Panc1 (cell line): ENCODE data around the gene GNAI3. TPM values are rescaled to one million over a fixed set of nuclear protein-coding genes. Genes with fewer than 3 reads are reported as not detected.

Experiments
- ATAC-seq: fragments of 200-7000 bp; cut with Tn5 transposase; 2 replicates; pipeline ENCODE4 v1.9.1; 2020; ENCODE audit warnings: mild to moderate bottlenecking, moderate library complexity
- BruUV-seq: library from RNA; stranded (reverse); fragments of 400-500 nt; replicated peaks from 2 replicates; lab custom pipeline; 2021; lab: Mats Ljungman, UMichigan
- CTCF ChIA-PET: fragments of 300-600 bp; sonication (Branson Sonifier 250); formaldehyde crosslinking; loops from one replicate; lab custom pipeline; 2022; ENCODE audit warnings: antibody characterized with exemption; lab: Charles Lee
- POLR2A ChIA-PET: fragments of 300-600 bp; sonication (Branson Sonifier 250); formaldehyde crosslinking; loops from one replicate; lab custom pipeline; 2022; ENCODE audit warnings: antibody characterized with exemption; lab: Charles Lee
- DNase-seq: peaks from one replicate; pipeline ENCODE4 v3.0.0-alpha.2; 2010; ENCODE audit warnings: low read depth, low spot score
- H3K27ac ChIP-seq: 2 replicates; pipeline ENCODE4 v1.5.1; 2011; ENCODE audit warnings: mild to moderate bottlenecking, low read length, inconsistent platforms
- H3K27me3 ChIP-seq: fragments of 200-500 bp; sonication (Bioruptor generic); 2 replicates; pipeline ENCODE4 v1.6.0; 2014; ENCODE audit warnings: low read length, inconsistent platforms; ENCODE audit not compliant: control insufficient read depth, insufficient read depth
- H3K36me3 ChIP-seq: fragments of 200-500 bp; sonication (Bioruptor generic); 2 replicates; pipeline ENCODE4 v1.5.1; 2014; ENCODE audit warnings: inconsistent platforms, mild to moderate bottlenecking, low read length, moderate library complexity; ENCODE audit not compliant: control insufficient read depth, insufficient read depth
- H3K4me1 ChIP-seq: 2 replicates; pipeline ENCODE4 v1.5.1; 2011; ENCODE audit warnings: inconsistent platforms, mild to moderate bottlenecking, low read length, moderate library complexity; ENCODE audit not compliant: control insufficient read depth, insufficient read depth
- H3K4me3 ChIP-seq, 2 experiments: 2 replicates each; pipeline ENCODE4 v1.5.1; 2011 to 2012; ENCODE audit warnings: low read depth in 2 of 2, low read length in 2 of 2, mild to moderate bottlenecking in 2 of 2, inconsistent platforms in 1 of 2, moderate library complexity in 1 of 2
- H3K9me3 ChIP-seq: fragments of 200-500 bp; sonication (Bioruptor generic); 2 replicates; pipeline ENCODE4 v1.5.1; 2014; ENCODE audit warnings: low read depth, mild to moderate bottlenecking, inconsistent platforms, low read length, moderate library complexity; ENCODE audit not compliant: control insufficient read depth, insufficient read depth
- CTCF ChIP-seq: fragments of 450-650 bp; IDR thresholded peaks from 2 replicates; pipeline ENCODE4 v1.5.1; 2017; ENCODE audit warnings: mild to moderate bottlenecking
- POLR2AphosphoS5 ChIP-seq: IDR thresholded peaks from 2 replicates; pipeline ENCODE4 v1.6.1; 2012; ENCODE audit warnings: mild to moderate bottlenecking, low read depth, low read length, moderate library complexity
- REST ChIP-seq, 2 experiments: IDR thresholded peaks; 2 replicates each; pipeline ENCODE4 v1.6.1; 2011 to 2012; ENCODE audit warnings: low read depth in 2 of 2, control low read depth in 1 of 2, low read length in 1 of 2, mild to moderate bottlenecking in 1 of 2, moderate library complexity in 1 of 2; ENCODE audit not compliant: insufficient read depth in 1 of 2
- SIN3A ChIP-seq: IDR thresholded peaks from 2 replicates; pipeline ENCODE4 v1.6.1; 2012; ENCODE audit warnings: low read depth, mild to moderate bottlenecking, low read length, moderate library complexity, borderline replicate concordance; ENCODE audit not compliant: insufficient read depth
- TCF7L2 ChIP-seq: IDR thresholded peaks from 2 replicates; pipeline ENCODE4 v1.6.1; 2011; ENCODE audit warnings: mild to moderate bottlenecking, low read depth, low read length, inconsistent platforms
- in situ Hi-C: cut with HindIII; loops from 2 replicates; pipeline ENCODE4 v1.10.0; 2016; ENCODE audit warnings: low sequenced_read_pairs, low pct_unique_long_range_greater_than_20kb
- intact Hi-C: fragments of 100-400 bp; cut with micrococcal nuclease; formaldehyde crosslinking; loops from one replicate; pipeline ENCODE4 v1.10.0; 2022; ENCODE audit not compliant: unreplicated experiment
- total RNA-seq: library from RNA; stranded (reverse); gene quantifications from one replicate; pipeline ENCODE4 v1.2.1, GENCODE V29; 2021; ENCODE audit not compliant: unreplicated experiment

GNAI3 gene
- total RNA-seq, 1 experiment from 2014 or later: 6.4 TPM

GRCh38 chr1:109628540-109629321 lies 80.3 kb downstream of the GNAI3 start:
- Histone ChIP-seq H3K36me3 (no peaks in the 10 kb centered on the region), H3K4me1 (no peaks in the 10 kb centered on the region), H3K9me3 (no peaks in the 10 kb centered on the region), H3K27ac (no peak overlapping the region), H3K27me3 (no peaks in the 10 kb centered on the region), H3K4me3 (no peak overlapping the region)
- ATAC-seq (no peak), DNase-seq (no peak)
- in situ Hi-C loops (no loop called here), intact Hi-C loops (no loop called here)
- TF ChIP-seq SIN3A (no peak), POLR2AphosphoS5 (no peak), CTCF (no peak), TCF7L2 (no peak), REST (IDR thresholded peaks at IDR 0.05; ENCODE audit: insufficient read depth in 1 of 2, low read depth in 2 of 2, low read length in 1 of 2) (no peak)
- no TSS peak for BruUV-seq
- CTCF ChIA-PET: no interaction called here
- POLR2A ChIA-PET: no interaction called here

GRCh38 chr1:109629372-109630030 lies 81.1 kb downstream of the GNAI3 start:
- CTCF ChIA-PET: interaction anchor here (0.7 to 1.4 kb wide), 5 partner anchors 11 to 83 kb away, joined by 3 to 6 read pairs (median 4); no protein-coding TSS in a partner anchor
- POLR2A ChIA-PET: no interaction called here
- no peak for ATAC-seq
- intact Hi-C loops (no loop called here), in situ Hi-C loops (no loop called here)
- BruUV-seq: no TSS peak
- no peaks in the 10 kb centered on the region for H3K36me3 ChIP-seq
- no peaks in the 10 kb centered on the region for H3K9me3 ChIP-seq
- H3K27ac ChIP-seq: no peak overlapping the region
- DNase-seq: no peak
- TF ChIP-seq CTCF (no peak), POLR2AphosphoS5 (no peak), SIN3A (no peak), TCF7L2 (no peak), REST (IDR thresholded peaks at IDR 0.05; ENCODE audit: insufficient read depth in 1 of 2, low read depth in 2 of 2, low read length in 1 of 2) (no peak)
- no peak overlapping the region for H3K4me3 ChIP-seq
- H3K27me3 ChIP-seq: no peaks in the 10 kb centered on the region
- no peaks in the 10 kb centered on the region for H3K4me1 ChIP-seq
